HepG2 (cell line): Measurements from ENCODE around the gene SSC5D. TPM values are rescaled to one million over a fixed set of nuclear protein-coding genes. Genes with fewer than 3 reads are reported as not detected.

Source experiments
- FOXO1 ChIP-seq: sonication (generic); formaldehyde crosslinking; IDR thresholded peaks from 2 replicates; pipeline ENCODE4 v1.4.0; 2020; ENCODE audit warnings: missing genetic modification reagents
- FOXP1 ChIP-seq, 2 experiments: fragments of 450-650 bp in 1 of 2; IDR thresholded peaks; 2 replicates each; pipeline ENCODE4 v1.6.1; 2017 to 2018; ENCODE audit warnings: antibody characterized with exemption in 1 of 2
- NR2F1 ChIP-seq, 2 experiments: fragments of 450-650 bp in 1 of 2; formaldehyde crosslinking in 1 of 2; IDR thresholded peaks; 2 replicates each; pipeline versions ENCODE4 v1.5.0 to v1.6.1; 2016 to 2020; ENCODE audit warnings: mild to moderate bottlenecking in 1 of 2, missing compliant biosample characterization in 1 of 2, missing genetic modification reagents in 1 of 2, moderate library complexity in 1 of 2
- PHF20 ChIP-seq: sonication (generic); formaldehyde crosslinking; IDR thresholded peaks from 2 replicates; pipeline ENCODE4 v1.5.0; 2020; ENCODE audit warnings: mild to moderate bottlenecking, missing genetic modification reagents
- REL ChIP-seq: sonication (generic); formaldehyde crosslinking; conservative IDR thresholded peaks from 2 replicates; pipeline ENCODE4 v1.8.0; 2022; ENCODE audit warnings: mild to moderate bottlenecking, missing genetic modification reagents, moderate library complexity
- SNAI1 ChIP-seq: sonication (generic); formaldehyde crosslinking; IDR thresholded peaks from 2 replicates; pipeline ENCODE4 v1.5.0; 2020; ENCODE audit warnings: mild to moderate bottlenecking, missing genetic modification reagents, borderline replicate concordance
- SUZ12 ChIP-seq: fragments of 150-350 bp; IDR thresholded peaks from 2 replicates; pipeline ENCODE4 v1.6.1; 2014; ENCODE audit warnings: low read depth, low read length
- TBL1XR1 ChIP-seq: fragments of 150-350 bp; IDR thresholded peaks from 2 replicates; pipeline ENCODE4 v1.6.1; 2014; ENCODE audit warnings: borderline replicate concordance, low read length; ENCODE audit not compliant: partially characterized antibody
- ZMYM2 ChIP-seq: sonication (generic); formaldehyde crosslinking; IDR thresholded peaks from 2 replicates; pipeline ENCODE4 v1.8.0; 2022; ENCODE audit warnings: mild to moderate bottlenecking, missing genetic modification reagents
- ZMYM4 ChIP-seq: sonication (generic); formaldehyde crosslinking; IDR thresholded peaks from 2 replicates; pipeline ENCODE4 v1.8.1; 2023; ENCODE audit warnings: mild to moderate bottlenecking, missing genetic modification reagents
- ZNF24 ChIP-seq: fragments of 450-650 bp; IDR thresholded peaks from 2 replicates; pipeline ENCODE4 v1.6.1; 2017; ENCODE audit warnings: antibody characterized with exemption, mild to moderate bottlenecking
- ZNF253 ChIP-seq: sonication (generic); formaldehyde crosslinking; IDR thresholded peaks from 2 replicates; pipeline ENCODE4 v1.8.0; 2022; ENCODE audit warnings: mild to moderate bottlenecking, missing genetic modification reagents, borderline replicate concordance
- ZNF367 ChIP-seq: sonication (generic); formaldehyde crosslinking; IDR thresholded peaks from 2 replicates; pipeline ENCODE4 v1.4.0; 2020; ENCODE audit warnings: missing genetic modification reagents, borderline replicate concordance
- ZNF567 ChIP-seq: sonication (generic); formaldehyde crosslinking; IDR thresholded peaks from 2 replicates; pipeline ENCODE4 v1.8.1; 2023; ENCODE audit warnings: mild to moderate bottlenecking, missing genetic modification reagents, borderline replicate concordance
- ZNF569 ChIP-seq: sonication (generic); formaldehyde crosslinking; IDR thresholded peaks from 2 replicates; pipeline ENCODE4 v1.5.0; 2020; ENCODE audit warnings: mild to moderate bottlenecking, missing genetic modification reagents, moderate library complexity, borderline replicate concordance
- ZNF678 ChIP-seq: sonication (generic); formaldehyde crosslinking; IDR thresholded peaks from 2 replicates; pipeline ENCODE4 v1.4.0; 2020; ENCODE audit warnings: mild to moderate bottlenecking, missing genetic modification reagents
- polyA plus RNA-seq, 8 experiments: library from polyadenylated mRNA; depleted of rRNA in 3 of 8; stranded (reverse) in 7 of 8; unstranded in 1 of 8; fragments of >200 nt; fragmentation: Illumina TruSeq in 4 of 8; extraction: Trizol in 4 of 8; gene quantifications; 2 replicates each; pipeline versions ENCODE4 v1.2.1 to v1.2.3, GENCODE V29; 2011 to 2016; ENCODE audit warnings: low read depth in 4 of 8, missing spikeins in 1 of 8, mixed read lengths in 1 of 8; ENCODE audit not compliant: insufficient read depth in 1 of 8
- total RNA-seq, 5 experiments: library from RNA; depleted of rRNA; stranded (reverse); fragments of >200 nt; fragmentation: Illumina TruSeq; extraction: Trizol; gene quantifications; 2 replicates each; pipeline ENCODE4 v1.2.3, GENCODE V29; 2016; ENCODE audit warnings: low read depth in 1 of 5
- TF ChIP-seq, protein P1 (sequence below): sonication (generic); formaldehyde crosslinking; IDR thresholded peaks from 2 replicates; pipeline ENCODE4 v1.8.1; 2023; ENCODE audit warnings: missing genetic modification reagents, mild to moderate bottlenecking, borderline replicate concordance
- TF ChIP-seq, protein P2 (sequence below): IDR thresholded peaks from 2 replicates; pipeline ENCODE4 v1.6.1; 2016; ENCODE audit warnings: missing biosample characterization, missing genetic modification reagents, low read depth
- TF ChIP-seq, protein P3 (sequence below): sonication (generic); formaldehyde crosslinking; IDR thresholded peaks from 2 replicates; pipeline ENCODE4 v1.4.0; 2020; ENCODE audit warnings: missing genetic modification reagents; ENCODE audit errors: not compliant biosample characterization
- TF ChIP-seq, protein P4 (sequence below): sonication (generic); formaldehyde crosslinking; IDR thresholded peaks from 2 replicates; pipeline ENCODE4 v1.5.1; 2020; ENCODE audit warnings: missing genetic modification reagents, mild to moderate bottlenecking, borderline replicate concordance
- TF ChIP-seq, protein P5 (sequence below): sonication (generic); formaldehyde crosslinking; conservative IDR thresholded peaks from 2 replicates; pipeline ENCODE4 v1.4.0; 2020; ENCODE audit warnings: missing genetic modification reagents
- TF ChIP-seq, protein P6 (sequence below): sonication (generic); formaldehyde crosslinking; IDR thresholded peaks from 2 replicates; pipeline ENCODE4 v1.8.0; 2022; ENCODE audit warnings: missing genetic modification reagents, mild to moderate bottlenecking, inconsistent platforms, borderline replicate concordance

The SSC5D gene
- total and polyA plus RNA-seq, 2 of the 13 experiments (the other 11 are each of a cell fraction or from before 2014, with no cell fraction given), result not detected

DNA sequence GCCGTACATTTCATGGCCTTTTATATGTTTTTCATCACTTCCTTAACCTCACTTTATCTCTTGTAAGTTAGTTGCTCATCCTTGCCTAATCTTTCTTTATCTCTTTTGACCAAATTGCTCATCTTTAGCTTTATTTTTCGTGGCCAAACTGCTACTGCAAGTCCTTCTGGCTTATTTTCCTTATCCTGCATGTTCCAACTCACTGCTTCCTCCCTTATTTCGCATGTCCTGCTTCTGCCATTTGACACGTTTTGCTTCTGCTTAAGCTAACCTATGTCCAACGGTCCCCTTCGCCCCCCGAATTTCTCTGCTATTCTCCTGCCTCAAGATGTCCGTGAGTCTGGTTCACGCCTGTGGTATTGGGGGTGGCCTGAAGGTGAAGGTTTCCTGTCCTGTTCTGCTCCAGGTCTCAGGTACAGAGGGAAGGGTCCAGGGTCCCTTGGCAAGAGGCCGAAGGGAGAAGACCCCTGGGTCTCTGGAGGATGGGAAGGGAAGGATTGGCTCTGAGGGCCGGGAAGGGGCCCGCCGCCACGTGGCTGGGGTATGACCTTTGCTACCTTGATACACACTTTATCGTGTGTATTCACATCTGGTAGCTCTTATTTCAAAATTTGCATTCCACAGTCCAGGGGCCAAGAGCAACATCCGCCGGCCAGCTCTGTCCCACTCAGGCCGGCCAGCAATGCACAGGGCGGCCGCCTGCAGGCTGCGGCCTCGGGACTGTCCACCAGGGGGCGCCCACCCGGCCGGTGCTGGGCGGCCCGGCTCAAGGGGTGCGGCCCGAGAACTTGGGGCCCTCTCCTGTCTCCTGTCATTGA lies 20.8 kb upstream of the SSC5D start (continued):
- no peak for TF ChIP-seq SNAI1 (CRISPR knock-in tag)
- no peak for TF ChIP-seq ZNF367 (CRISPR knock-in tag)
- TF ChIP-seq NR2F1 (CRISPR knock-in tag; IDR thresholded peaks at IDR 0.05), result no peak
- no peak for TF ChIP-seq ZNF569 (CRISPR knock-in tag)
- no peak for TF ChIP-seq ZNF24
- no peak for TF ChIP-seq TBL1XR1
- TF ChIP-seq, protein P1, sequence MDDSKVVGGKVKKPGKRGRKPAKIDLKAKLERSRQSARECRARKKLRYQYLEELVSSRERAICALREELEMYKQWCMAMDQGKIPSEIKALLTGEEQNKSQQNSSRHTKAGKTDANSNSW (CRISPR knock-in tag), result no peak
- no peak for TF ChIP-seq ZNF253
- TF ChIP-seq, protein P2, sequence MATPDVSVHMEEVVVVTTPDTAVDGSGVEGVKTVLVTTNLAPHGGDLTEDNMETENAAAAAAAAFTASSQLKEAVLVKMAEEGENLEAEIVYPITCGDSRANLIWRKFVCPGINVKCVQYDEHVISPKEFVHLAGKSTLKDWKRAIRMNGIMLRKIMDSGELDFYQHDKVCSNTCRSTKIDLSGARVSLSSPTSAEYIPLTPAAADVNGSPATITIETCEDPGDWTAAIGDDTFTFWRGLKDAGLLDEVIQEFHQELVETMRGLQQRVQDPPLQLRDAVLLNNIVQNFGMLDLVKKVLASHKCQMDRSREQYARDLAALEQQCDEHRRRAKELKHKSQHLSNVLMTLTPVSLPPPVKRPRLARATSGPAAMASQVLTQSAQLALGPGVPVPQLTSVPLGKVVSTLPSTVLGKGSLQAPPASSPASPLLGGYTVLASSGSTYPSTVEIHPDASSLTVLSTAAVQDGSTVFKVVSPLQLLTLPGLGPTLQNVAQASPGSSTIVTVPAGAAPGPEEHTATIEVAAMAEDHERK (CRISPR knock-in tag), result no peak
- TF ChIP-seq REL (CRISPR knock-in tag), result no peak
- no peak; the same call in 1 of the 2 replicates for TF ChIP-seq FOXO1 (CRISPR knock-in tag)
- no peak for TF ChIP-seq FOXP1 (IDR thresholded peaks at IDR 0.05)
- no peak for TF ChIP-seq FOXP1 (CRISPR knock-in tag; IDR thresholded peaks at IDR 0.05)
- no peak for TF ChIP-seq ZMYM2 (CRISPR knock-in tag)
- no peak for TF ChIP-seq ZNF567 (CRISPR knock-in tag)
- no peak for TF ChIP-seq PHF20 (CRISPR knock-in tag)
- TF ChIP-seq, protein P3, sequence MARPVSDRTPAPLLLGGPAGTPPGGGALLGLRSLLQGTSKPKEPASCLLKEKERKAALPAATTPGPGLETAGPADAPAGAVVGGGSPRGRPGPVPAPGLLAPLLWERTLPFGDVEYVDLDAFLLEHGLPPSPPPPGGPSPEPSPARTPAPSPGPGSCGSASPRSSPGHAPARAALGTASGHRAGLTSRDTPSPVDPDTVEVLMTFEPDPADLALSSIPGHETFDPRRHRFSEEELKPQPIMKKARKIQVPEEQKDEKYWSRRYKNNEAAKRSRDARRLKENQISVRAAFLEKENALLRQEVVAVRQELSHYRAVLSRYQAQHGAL, result no peak
- TF ChIP-seq, protein P4, sequence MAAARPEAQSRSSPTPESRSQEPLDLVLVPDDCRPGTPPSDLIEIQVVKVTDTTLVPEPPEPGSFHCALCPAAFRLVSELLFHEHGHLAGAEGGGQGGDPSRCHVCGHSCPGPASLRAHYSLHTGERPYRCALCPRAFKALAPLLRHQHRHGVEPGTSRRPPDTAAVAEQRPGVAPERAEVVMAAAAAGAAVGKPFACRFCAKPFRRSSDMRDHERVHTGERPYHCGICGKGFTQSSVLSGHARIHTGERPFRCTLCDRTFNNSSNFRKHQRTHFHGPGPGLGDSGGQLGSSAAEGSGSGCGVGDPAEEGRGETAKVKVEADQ (CRISPR knock-in tag), result no peak
- no peak for TF ChIP-seq SUZ12
- TF ChIP-seq, protein P5, sequence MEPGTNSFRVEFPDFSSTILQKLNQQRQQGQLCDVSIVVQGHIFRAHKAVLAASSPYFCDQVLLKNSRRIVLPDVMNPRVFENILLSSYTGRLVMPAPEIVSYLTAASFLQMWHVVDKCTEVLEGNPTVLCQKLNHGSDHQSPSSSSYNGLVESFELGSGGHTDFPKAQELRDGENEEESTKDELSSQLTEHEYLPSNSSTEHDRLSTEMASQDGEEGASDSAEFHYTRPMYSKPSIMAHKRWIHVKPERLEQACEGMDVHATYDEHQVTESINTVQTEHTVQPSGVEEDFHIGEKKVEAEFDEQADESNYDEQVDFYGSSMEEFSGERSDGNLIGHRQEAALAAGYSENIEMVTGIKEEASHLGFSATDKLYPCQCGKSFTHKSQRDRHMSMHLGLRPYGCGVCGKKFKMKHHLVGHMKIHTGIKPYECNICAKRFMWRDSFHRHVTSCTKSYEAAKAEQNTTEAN, result 0 out of 2 replicates have a peak, but pooled peaks have one; percentile 48
- no peak for TF ChIP-seq ZNF678 (CRISPR knock-in tag)
- TF ChIP-seq, protein P6, sequence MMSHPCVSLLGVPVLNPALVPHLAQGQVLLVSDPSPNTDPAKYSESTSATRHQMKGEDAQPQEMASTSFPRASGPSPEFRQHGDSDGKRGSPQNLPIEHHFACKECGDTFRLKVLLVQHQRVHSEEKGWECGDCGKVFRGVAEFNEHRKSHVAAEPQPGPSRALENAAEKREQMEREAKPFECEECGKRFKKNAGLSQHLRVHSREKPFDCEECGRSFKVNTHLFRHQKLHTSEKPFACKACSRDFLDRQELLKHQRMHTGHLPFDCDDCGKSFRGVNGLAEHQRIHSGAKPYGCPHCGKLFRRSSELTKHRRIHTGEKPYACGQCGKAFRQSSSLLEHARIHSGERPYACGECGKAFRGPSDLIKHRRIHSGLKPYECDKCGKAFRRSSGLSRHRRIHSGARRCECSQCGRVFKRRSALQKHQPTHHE (CRISPR knock-in tag), result no peak
- no peak for TF ChIP-seq ZMYM4 (CRISPR knock-in tag)
